Fibroblast of lung (primary cell): ENCODE measurements around the gene METTL26. TPM values are rescaled to one million over a fixed set of nuclear protein-coding genes. Genes with fewer than 3 reads are reported as not detected.
A peak's percentile ranks its signal among the peaks of the same experiment; 100 is the strongest.

Experiments used
- DNase-seq, 2 donors: peaks; one replicate each; pipeline versions ENCODE4 v3.0.0 to v3.0.0-alpha.2; 2010; ENCODE audit warnings: low read depth in 2 of 2
- H2AFZ ChIP-seq: 2 replicates; pipeline ENCODE4 v1.5.1; 2012; ENCODE audit warnings: low read length, control low read depth, inconsistent platforms
- H3K27ac ChIP-seq: 2 replicates; pipeline ENCODE4 v1.5.1; 2011; ENCODE audit warnings: low read length, control low read depth; ENCODE audit not compliant: insufficient read depth
- H3K27me3 ChIP-seq: 2 replicates; pipeline ENCODE4 v1.5.1; 2011; ENCODE audit warnings: mild to moderate bottlenecking, low read length; ENCODE audit not compliant: control insufficient read depth, insufficient read depth
- H3K36me3 ChIP-seq: 2 replicates; pipeline ENCODE4 v1.5.1; 2011; ENCODE audit warnings: low read length; ENCODE audit not compliant: control insufficient read depth, insufficient read depth
- H3K4me1 ChIP-seq: 2 replicates; pipeline ENCODE4 v1.5.1; 2011; ENCODE audit warnings: low read length; ENCODE audit not compliant: control insufficient read depth, insufficient read depth; ENCODE audit errors: extremely low read depth
- H3K4me2 ChIP-seq: 2 replicates; pipeline ENCODE4 v1.5.1; 2011; ENCODE audit warnings: low read length, control low read depth; ENCODE audit not compliant: insufficient read depth; ENCODE audit errors: extremely low read depth
- H3K4me3 ChIP-seq, 4 experiments: fragments of 200-600 bp in 1 of 4; sonication (generic) in 1 of 4; replicated peaks in 1 of 4; 2 replicates each; pipeline ENCODE4 v1.5.1; 2011 to 2016; ENCODE audit warnings: low read length in 4 of 4, low read depth in 3 of 4, mild to moderate bottlenecking in 3 of 4, control low read depth in 2 of 4, inconsistent platforms in 1 of 4, mixed read lengths in 1 of 4; ENCODE audit not compliant: insufficient read depth in 1 of 4; ENCODE audit errors: control extremely low read depth in 1 of 4
- H3K79me2 ChIP-seq: 2 replicates; pipeline ENCODE4 v1.5.1; 2012; ENCODE audit warnings: mild to moderate bottlenecking, low read length, inconsistent platforms; ENCODE audit not compliant: control insufficient read depth, insufficient read depth
- H3K9ac ChIP-seq: 2 replicates; pipeline ENCODE4 v1.5.1; 2011; ENCODE audit warnings: mild to moderate bottlenecking, low read length, control low read depth; ENCODE audit not compliant: insufficient read depth
- H3K9me3 ChIP-seq: 2 replicates; pipeline ENCODE4 v1.5.1; 2012; ENCODE audit warnings: low read depth, low read length; ENCODE audit not compliant: control insufficient read depth, insufficient read depth
- H4K20me1 ChIP-seq: 2 replicates; pipeline ENCODE4 v1.5.1; 2011; ENCODE audit warnings: low read length; ENCODE audit not compliant: control insufficient read depth, insufficient read depth; ENCODE audit errors: extremely low read depth
- CTCF ChIP-seq, 2 donors: IDR thresholded peaks in 1 of 2; conservative IDR thresholded peaks in 1 of 2; 1 replicate in 1 of 2; 2 replicates in 1 of 2; pipeline ENCODE4 v1.5.1; 2011 to 2012; ENCODE audit warnings: low read length in 2 of 2, control low read depth in 1 of 2, inconsistent platforms in 1 of 2, low read depth in 1 of 2, mild to moderate bottlenecking in 1 of 2
- EZH2 ChIP-seq: IDR thresholded peaks from 2 replicates; pipeline ENCODE4 v1.5.1; 2012; ENCODE audit warnings: low read length, control low read depth, mild to moderate bottlenecking; ENCODE audit errors: missing control alignments
- polyA plus RNA-seq, 2 donors: library from polyadenylated mRNA; depleted of rRNA in 1 of 2; stranded (reverse) in 1 of 2; unstranded in 1 of 2; fragments of >200 nt; gene quantifications; 2 replicates each; pipeline ENCODE4 v1.2.1, GENCODE V29; 2011 to 2012; ENCODE audit warnings: missing spikeins in 1 of 2
- total RNA-seq: library from RNA; depleted of rRNA; stranded (reverse); fragments of >200 nt; gene quantifications from 2 replicates; pipeline ENCODE4 v1.2.1, GENCODE V29; 2014

METTL26 gene
- total and polyA plus RNA-seq, 2 donors (not counting 1 experiment from before 2014, with no cell fraction given) = 39.2 to 71.7 TPM

DNA sequence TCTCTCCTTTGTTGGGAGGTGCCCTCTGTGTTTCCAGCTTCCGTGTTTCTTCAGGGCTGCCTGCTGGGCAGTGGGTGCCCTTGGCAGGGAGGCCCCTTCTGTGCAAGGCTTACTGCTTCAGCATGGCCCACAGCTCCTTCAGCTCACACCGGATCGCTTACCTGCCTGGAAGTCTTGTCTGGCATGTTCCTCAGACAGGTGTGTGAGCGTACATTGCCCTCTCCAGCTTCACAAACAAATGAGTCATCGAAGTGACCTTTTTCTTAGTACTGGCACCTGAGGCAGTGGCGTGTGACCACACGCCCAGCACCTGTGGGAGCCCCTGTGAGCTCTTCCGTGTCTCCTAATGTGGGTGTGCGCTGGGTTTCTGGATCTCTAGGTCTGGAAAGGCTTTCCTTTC, 42.7 kb downstream of the METTL26 start:
- no peaks in the 10 kb centered on the region for H4K20me1 ChIP-seq
- TF ChIP-seq CTCF (conservative IDR thresholded peaks at IDR 0.05 in 1 of 2, IDR thresholded peaks at IDR 0.05 in 1 of 2; ENCODE audit: low read depth in 1 of 2, low read length in 2 of 2) (no peak), EZH2 (no peak)

GRCh38 chr16:592518-593306, 43.4 kb downstream of the METTL26 start:
- H3K9me3 ChIP-seq = no peaks in the 10 kb centered on the region
- peaks cover 9% of the 10 kb centered on the region for H3K4me1 ChIP-seq
- no peak for TF ChIP-seq CTCF (conservative IDR thresholded peaks at IDR 0.05 in 1 of 2, IDR thresholded peaks at IDR 0.05 in 1 of 2; ENCODE audit: low read depth in 1 of 2, low read length in 2 of 2)
- no peak for TF ChIP-seq EZH2
- no peak overlapping the region for H3K9ac ChIP-seq
- no peaks in the 10 kb centered on the region for H3K36me3 ChIP-seq
- peaks cover 22% of the 10 kb centered on the region for H3K79me2 ChIP-seq
- H2AFZ ChIP-seq = no peak overlapping the region
- no peak overlapping the region for H3K4me3 ChIP-seq
- H3K4me2 ChIP-seq = no peak overlapping the region
- no peaks in the 10 kb centered on the region for H4K20me1 ChIP-seq
- H3K27ac ChIP-seq = no peak overlapping the region
- H3K27me3 ChIP-seq = no peaks in the 10 kb centered on the region
- peak in 1 of 2 donors; percentile 17 for DNase-seq

More for the DNA sequence above, 42.7 kb downstream of the METTL26 start:
- DNase-seq = no peak
- no peak overlapping the region for H3K9ac ChIP-seq
- no peak overlapping the region for H3K4me3 ChIP-seq
- no peak overlapping the region for H2AFZ ChIP-seq
- H3K4me1 ChIP-seq = peaks cover 5% of the 10 kb centered on the region
- H3K27ac ChIP-seq = no peak overlapping the region
- H3K9me3 ChIP-seq = no peaks in the 10 kb centered on the region
- no peak overlapping the region for H3K4me2 ChIP-seq
- no peaks in the 10 kb centered on the region for H3K36me3 ChIP-seq
- H3K27me3 ChIP-seq = no peaks in the 10 kb centered on the region
- H3K79me2 ChIP-seq = peaks cover 18% of the 10 kb centered on the region

- Histone ChIP-seq H3K9ac (no peak overlapping the region), H3K36me3 (no peaks in the 10 kb centered on the region), H3K9me3 (no peaks in the 10 kb centered on the region), H3K27ac (no peak overlapping the region), H4K20me1 (no peaks in the 10 kb centered on the region), H3K27me3 (no peaks in the 10 kb centered on the region), H3K4me2 (no peak overlapping the region), H3K4me3 (no peak overlapping the region), H2AFZ (no peak overlapping the region), H3K79me2 (peaks cover 22% of the 10 kb centered on the region), H3K4me1 (peaks cover 11% of the 10 kb centered on the region)
- TF ChIP-seq CTCF (conservative IDR thresholded peaks at IDR 0.05 in 1 of 2, IDR thresholded peaks at IDR 0.05 in 1 of 2; ENCODE audit: low read depth in 1 of 2, low read length in 2 of 2) = no peak
- no peak for TF ChIP-seq EZH2
- no peak for DNase-seq
Observed at GRCh38 chr16:591892-592517, 44.1 kb downstream of the METTL26 start.
